ENCODE data around the gene ZFAND3. TPM values are rescaled to one million over a fixed set of nuclear protein-coding genes. Genes with fewer than 3 reads are reported as not detected.

Gene ZFAND3, protein sequence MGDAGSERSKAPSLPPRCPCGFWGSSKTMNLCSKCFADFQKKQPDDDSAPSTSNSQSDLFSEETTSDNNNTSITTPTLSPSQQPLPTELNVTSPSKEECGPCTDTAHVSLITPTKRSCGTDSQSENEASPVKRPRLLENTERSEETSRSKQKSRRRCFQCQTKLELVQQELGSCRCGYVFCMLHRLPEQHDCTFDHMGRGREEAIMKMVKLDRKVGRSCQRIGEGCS
- total RNA-seq (100 to 1,000 TPM; 104 to 109 TPM), polyA plus RNA-seq (ENCODE audit: insufficient read depth, low read depth, low replicate concordance) (329 TPM)
- long read RNA-seq, donor 1, transcript ZFAND3-201 (6 exons, 3,366 nt): major isoform, 21 of 33 reads
- long read RNA-seq, donor 1, partial matches to known transcripts: 6 of 33 reads
- long read RNA-seq, donor 1, other reads (novel, unspliced or antisense): 5 of 33 reads
- long read RNA-seq, donor 2, transcript ZFAND3-201 (6 exons, 3,366 nt): major isoform, 7 of 20 reads
- long read RNA-seq, donor 2, partial matches to known transcripts: 12 of 20 reads
- long read RNA-seq, donor 2, other reads (novel, unspliced or antisense): 0 of 20 reads

DNA sequence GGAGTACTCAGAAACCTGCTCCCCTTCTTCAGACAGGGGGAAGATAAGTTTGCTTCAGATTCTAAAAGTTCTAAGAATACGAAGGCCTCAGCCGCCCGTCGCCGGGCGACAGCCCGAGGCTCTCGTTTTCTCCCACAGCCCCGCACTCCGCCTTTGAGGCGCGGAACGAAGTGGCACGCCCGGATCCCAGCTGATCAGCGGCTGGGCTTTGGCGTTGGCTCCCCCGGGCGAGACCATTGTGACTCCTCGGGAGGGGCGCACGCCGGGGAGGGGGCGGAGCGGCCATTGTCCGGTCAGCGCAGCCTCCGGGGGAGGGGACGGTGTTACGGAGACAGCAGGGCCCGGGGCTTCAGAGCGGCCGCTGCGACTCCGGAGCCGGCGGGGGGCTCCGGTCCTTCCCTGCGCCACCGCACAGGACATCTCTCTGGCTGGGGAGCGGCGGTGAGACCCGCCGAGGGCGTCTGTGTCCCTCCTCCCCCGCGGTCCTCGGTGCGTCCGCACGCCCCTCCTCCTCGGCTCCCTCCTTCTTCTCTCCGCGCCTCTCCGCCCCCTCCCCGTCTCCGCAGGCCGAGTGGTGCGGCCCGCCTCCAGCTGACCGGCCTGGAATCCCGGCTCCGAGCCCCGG is at the start of gene ZFAND3:
TSS of gene ZFAND3 (plus strand) at position 551 of the 625 bp plus-strand sequence. CDS start 219 bp downstream, outside the sequence.
- no peaks in the 10 kb centered on the region for H3K9me3 ChIP-seq
- no peaks in the 10 kb centered on the region for H3K27me3 ChIP-seq
- H3K4me3 ChIP-seq: peak within 1 kb of the TSS; percentile 89 to 95
- H3K36me3 ChIP-seq (ENCODE audit: low read depth, missing control alignments): no peaks in the 10 kb centered on the region
- H3K27ac ChIP-seq: peak within 1 kb of the TSS; percentile 98 to 99
- peak; percentile 95 for DNase-seq
- WGBS, 2 donors: 2% methylated on average over 62 of the region's 64 CpGs; no CpG with 5 or more reads in 1 of the 2 donors
- peaks cover 31% of the 10 kb centered on the region for H3K4me1 ChIP-seq
- intact Hi-C loops (cut with DNase I; ENCODE audit: low total_unique reads): no loop called here
- no peak for TF ChIP-seq POLR2A (IDR thresholded peaks at IDR 0.05)
- TF ChIP-seq, protein P1, sequence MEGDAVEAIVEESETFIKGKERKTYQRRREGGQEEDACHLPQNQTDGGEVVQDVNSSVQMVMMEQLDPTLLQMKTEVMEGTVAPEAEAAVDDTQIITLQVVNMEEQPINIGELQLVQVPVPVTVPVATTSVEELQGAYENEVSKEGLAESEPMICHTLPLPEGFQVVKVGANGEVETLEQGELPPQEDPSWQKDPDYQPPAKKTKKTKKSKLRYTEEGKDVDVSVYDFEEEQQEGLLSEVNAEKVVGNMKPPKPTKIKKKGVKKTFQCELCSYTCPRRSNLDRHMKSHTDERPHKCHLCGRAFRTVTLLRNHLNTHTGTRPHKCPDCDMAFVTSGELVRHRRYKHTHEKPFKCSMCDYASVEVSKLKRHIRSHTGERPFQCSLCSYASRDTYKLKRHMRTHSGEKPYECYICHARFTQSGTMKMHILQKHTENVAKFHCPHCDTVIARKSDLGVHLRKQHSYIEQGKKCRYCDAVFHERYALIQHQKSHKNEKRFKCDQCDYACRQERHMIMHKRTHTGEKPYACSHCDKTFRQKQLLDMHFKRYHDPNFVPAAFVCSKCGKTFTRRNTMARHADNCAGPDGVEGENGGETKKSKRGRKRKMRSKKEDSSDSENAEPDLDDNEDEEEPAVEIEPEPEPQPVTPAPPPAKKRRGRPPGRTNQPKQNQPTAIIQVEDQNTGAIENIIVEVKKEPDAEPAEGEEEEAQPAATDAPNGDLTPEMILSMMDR (IDR thresholded peaks at IDR 0.05): no peak

DNA sequence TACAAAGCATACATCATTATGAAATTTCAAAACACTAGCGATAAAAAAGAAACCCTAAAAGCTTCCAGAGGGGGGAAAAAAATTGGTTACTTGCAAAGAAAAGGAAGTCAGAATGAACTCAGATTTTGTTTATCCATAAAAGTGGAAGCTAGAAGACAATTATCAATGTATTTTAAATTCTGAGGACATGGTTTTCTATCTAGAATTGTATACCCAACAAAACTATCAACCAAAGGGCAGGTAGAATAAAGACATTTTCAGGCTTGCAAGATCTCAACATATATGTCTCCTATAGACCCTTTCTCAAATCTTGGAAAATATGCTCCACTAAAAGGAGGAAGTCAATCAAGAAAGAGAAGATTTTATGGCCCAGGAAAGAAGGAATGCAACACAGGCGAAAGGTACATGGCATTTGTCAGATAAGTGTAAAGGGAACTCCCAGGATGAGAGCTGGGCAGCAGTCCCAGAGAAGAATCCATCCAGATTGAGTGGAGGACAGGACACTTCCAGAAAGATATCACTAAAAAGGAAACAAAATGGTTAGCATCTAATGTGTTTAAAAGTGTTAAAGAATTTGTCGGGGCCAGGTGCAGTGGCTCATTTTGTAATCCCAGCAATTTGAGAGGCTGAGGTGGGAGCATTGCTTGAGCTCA is 45.4 kb upstream of the ZFAND3 start:
- WGBS, 2 donors: 68 to 86% methylated on average over 3 of the region's 3 CpGs
- no peaks in the 10 kb centered on the region for H3K27me3 ChIP-seq

DNA sequence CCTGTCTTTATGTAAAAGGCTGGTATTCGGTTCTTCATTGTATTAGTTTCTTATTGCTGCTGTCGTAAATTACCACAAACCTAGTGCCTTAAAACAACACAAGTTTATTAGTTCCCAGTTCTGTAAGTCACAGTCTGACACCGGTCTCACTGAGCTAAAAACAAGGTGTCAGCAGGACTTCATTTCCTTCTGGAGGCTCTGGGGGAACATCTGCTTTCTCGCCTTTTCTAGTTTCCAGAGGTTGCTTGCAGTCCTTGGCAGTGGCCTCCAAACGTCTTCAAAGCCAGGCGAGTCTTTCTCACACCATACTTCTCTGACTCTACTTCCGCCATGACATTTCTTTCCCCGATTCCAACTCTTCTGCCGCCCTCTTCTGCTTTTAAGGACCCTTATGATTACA is 43.0 kb upstream of the ZFAND3 start:
- H3K9me3 ChIP-seq: no peaks in the 10 kb centered on the region
- H3K36me3 ChIP-seq (ENCODE audit: low read depth, missing control alignments): no peaks in the 10 kb centered on the region
- TF ChIP-seq POLR2A (IDR thresholded peaks at IDR 0.05): no peak
- TF ChIP-seq, protein P1 (IDR thresholded peaks at IDR 0.05): no peak
- no peaks in the 10 kb centered on the region for H3K27me3 ChIP-seq
- no peak for DNase-seq
- intact Hi-C loops (cut with DNase I; ENCODE audit: low total_unique reads): no loop called here
- H3K4me3 ChIP-seq: no peak overlapping the region
- WGBS, 2 donors: 81 to 83% methylated on average over 9 of the region's 9 CpGs
- no peak overlapping the region for H3K27ac ChIP-seq
- H3K4me1 ChIP-seq: no peaks in the 10 kb centered on the region

More for the DNA sequence above, 45.4 kb upstream of the ZFAND3 start:
- intact Hi-C loops (cut with DNase I; ENCODE audit: low total_unique reads): no loop called here
- H3K9me3 ChIP-seq: no peaks in the 10 kb centered on the region
- H3K4me1 ChIP-seq: no peaks in the 10 kb centered on the region
- no peak overlapping the region for H3K27ac ChIP-seq
- no peak for DNase-seq
- no peak for TF ChIP-seq POLR2A (IDR thresholded peaks at IDR 0.05)
- TF ChIP-seq, protein P1 (IDR thresholded peaks at IDR 0.05): no peak
- H3K4me3 ChIP-seq: no peak overlapping the region
- H3K36me3 ChIP-seq (ENCODE audit: low read depth, missing control alignments): no peaks in the 10 kb centered on the region

DNA sequence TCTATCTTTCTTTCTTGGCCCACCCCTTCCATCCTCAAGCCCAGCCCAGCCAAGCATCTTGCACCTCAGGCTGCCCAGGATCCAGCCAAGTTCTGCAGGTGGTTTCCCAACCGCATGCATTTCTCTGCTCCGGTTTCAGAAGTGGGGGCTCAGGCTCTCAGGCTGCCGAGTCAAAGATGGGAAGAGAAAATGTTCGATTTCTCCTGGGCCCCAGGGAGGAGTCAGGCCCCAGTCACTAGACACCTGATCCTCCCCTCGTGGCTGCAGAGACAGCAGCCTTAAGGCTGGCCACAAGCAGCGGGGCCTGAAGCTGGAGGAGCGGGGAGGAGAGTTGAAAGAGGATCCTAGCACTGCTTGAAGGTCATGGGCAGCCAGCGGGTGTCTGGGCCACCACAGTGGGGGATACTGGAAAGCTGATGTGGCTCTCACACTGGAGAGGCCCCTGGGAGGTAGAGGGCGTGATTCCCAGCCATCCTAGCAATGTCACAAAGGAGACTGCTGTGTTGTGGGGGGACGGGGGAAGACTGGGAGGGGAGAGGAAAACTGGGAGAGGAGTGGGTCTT is 42.2 kb upstream of the ZFAND3 start:
- intact Hi-C loops (cut with DNase I; ENCODE audit: low total_unique reads): no loop called here
- Histone ChIP-seq H3K27me3 (no peaks in the 10 kb centered on the region), H3K4me3 (no peak overlapping the region), H3K36me3 (ENCODE audit: low read depth, missing control alignments) (no peaks in the 10 kb centered on the region), H3K9me3 (no peaks in the 10 kb centered on the region), H3K27ac (no peak overlapping the region), H3K4me1 (no peaks in the 10 kb centered on the region)
- 61 to 70% methylated on average over 10 of the region's 10 CpGs for WGBS, 2 donors
- DNase-seq: no peak
- no peak for TF ChIP-seq POLR2A (IDR thresholded peaks at IDR 0.05)
- TF ChIP-seq, protein P1 (IDR thresholded peaks at IDR 0.05): no peak

Measured in testis (tissue), 5 donors.